ENCODE data around the gene MARCHF10. TPM values are rescaled to one million over a fixed set of nuclear protein-coding genes. Genes with fewer than 3 reads are reported as not detected.
"Not testable (repeated sequence)": the region's sequence is repeated elsewhere in the genome, so short reads cannot be mapped to it uniquely, and the experiment has no call there.

MARCHF10 gene
- total RNA-seq, 1 experiment from 2014 or later = not detected

- intact Hi-C loops (cut with micrococcal nuclease) = no loop called here
- H3F3A ChIP-seq (ENCODE audit: low read length, unreplicated experiment) = no peaks in the 10 kb centered on the region
- POLR2A ChIA-PET (ENCODE audit: unreplicated experiment) = no interaction called here
Measured at GRCh38 chr17:62832405-62832804, 24.3 kb upstream of the MARCHF10 start.

DNA sequence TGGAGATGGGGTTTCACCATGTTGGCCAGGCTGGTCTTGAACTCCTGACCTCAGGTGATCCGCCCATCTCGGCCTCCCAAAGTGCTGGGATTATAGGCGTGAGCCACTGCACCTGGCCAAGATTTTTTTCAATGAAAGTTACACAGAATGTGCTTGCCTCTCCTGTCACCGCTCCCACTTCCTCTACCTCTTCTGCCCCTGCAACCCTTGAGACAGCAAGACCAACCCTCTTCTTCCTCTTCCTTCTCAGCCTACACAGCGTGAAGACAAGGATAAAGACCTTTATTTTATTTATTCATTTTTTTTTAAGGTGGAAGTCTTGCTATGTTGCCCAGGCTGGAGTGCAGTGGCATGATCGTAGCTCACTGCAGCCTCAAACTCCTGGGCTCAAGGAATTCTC lies 23.0 kb upstream of the MARCHF10 start:
- H3K79me2 ChIP-seq (ENCODE audit: low read length); H3K27me3 ChIP-seq (ENCODE audit: low read length); H3K9me3 ChIP-seq (ENCODE audit: low read length); H2AFZ ChIP-seq (ENCODE audit: low read length); BruUV-seq (replicated peaks); POLR2A ChIA-PET (ENCODE audit: unreplicated experiment); H3K4me2 ChIP-seq (ENCODE audit: low read length); intact Hi-C loops (cut with micrococcal nuclease); H4K20me1 ChIP-seq (ENCODE audit: low read length); H3K4me3 ChIP-seq (ENCODE audit: low read length); DNase-seq; H3K27ac ChIP-seq (ENCODE audit: low read length); CTCF ChIA-PET; H3K9me2 ChIP-seq (replicated peaks; ENCODE audit: low read length); ATAC-seq; H3F3A ChIP-seq (ENCODE audit: low read length, unreplicated experiment); H3K9ac ChIP-seq (ENCODE audit: low read length); H3K36me3 ChIP-seq (ENCODE audit: low read depth, low read length): not testable (repeated sequence)
- peaks cover 13% of the 10 kb centered on the region for H3K4me1 ChIP-seq (ENCODE audit: insufficient read depth, low read length)

More at GRCh38 chr17:62832405-62832804, 24.3 kb upstream of the MARCHF10 start:
- Histone ChIP-seq H3K79me2 (ENCODE audit: low read length) (no peaks in the 10 kb centered on the region), H2AFZ (ENCODE audit: low read length) (no peak overlapping the region), H3K4me1 (ENCODE audit: insufficient read depth, low read length) (peaks cover 11% of the 10 kb centered on the region), H3K9ac (ENCODE audit: low read length) (no peak overlapping the region), H3K27ac (ENCODE audit: low read length) (no peak overlapping the region), H4K20me1 (ENCODE audit: low read length) (no peaks in the 10 kb centered on the region), H3K9me3 (ENCODE audit: low read length) (no peaks in the 10 kb centered on the region), H3K4me3 (ENCODE audit: low read length) (no peak overlapping the region), H3K36me3 (ENCODE audit: low read depth, low read length) (no peaks in the 10 kb centered on the region), H3K9me2 (replicated peaks; ENCODE audit: low read length) (no peaks in the 10 kb centered on the region), H3K27me3 (ENCODE audit: low read length) (no peaks in the 10 kb centered on the region), H3K4me2 (ENCODE audit: low read length) (no peak overlapping the region)
- no TSS peak for BruUV-seq (replicated peaks)
- DNase-seq (no peak), ATAC-seq (no peak)
- TF ChIP-seq EZH2 (IDR thresholded peaks at IDR 0.05; ENCODE audit: low read length, unreplicated experiment) (no peak), CTCF (conservative IDR thresholded peaks at IDR 0.05; ENCODE audit: low read depth, low read length) (no peak), EZH2phosphoT487 (IDR thresholded peaks at IDR 0.05; ENCODE audit: borderline replicate concordance, low read length) (no peak)
- CTCF ChIA-PET = no interaction called here

- Histone ChIP-seq H3K27me3 (ENCODE audit: low read length) (no peaks in the 10 kb centered on the region), H3K4me3 (ENCODE audit: low read length) (no peak overlapping the region), H3K9me2 (replicated peaks; ENCODE audit: low read length) (no peaks in the 10 kb centered on the region), H3F3A (ENCODE audit: low read length, unreplicated experiment) (no peaks in the 10 kb centered on the region), H3K4me2 (ENCODE audit: low read length) (peak overlapping the region; percentile 25), H4K20me1 (ENCODE audit: low read length) (no peaks in the 10 kb centered on the region), H3K27ac (ENCODE audit: low read length) (no peak overlapping the region), H3K79me2 (ENCODE audit: low read length) (no peaks in the 10 kb centered on the region), H3K9ac (ENCODE audit: low read length) (no peak overlapping the region), H3K4me1 (ENCODE audit: insufficient read depth, low read length) (peaks cover 36% of the 10 kb centered on the region), H2AFZ (ENCODE audit: low read length) (0 out of 2 replicates have a peak overlapping the region, but pooled peaks have one; percentile 10), H3K36me3 (ENCODE audit: low read depth, low read length) (no peaks in the 10 kb centered on the region), H3K9me3 (ENCODE audit: low read length) (no peaks in the 10 kb centered on the region)
- POLR2A ChIA-PET (ENCODE audit: unreplicated experiment) = no interaction called here
- DNase-seq = peak; percentile 27
- CTCF ChIA-PET = no interaction called here
- peak; percentile 25; the same call in 1 of the 2 replicates for ATAC-seq
- TF ChIP-seq CTCF (conservative IDR thresholded peaks at IDR 0.05; ENCODE audit: low read depth, low read length) (no peak), EZH2 (IDR thresholded peaks at IDR 0.05; ENCODE audit: low read length, unreplicated experiment) (no peak), EZH2phosphoT487 (IDR thresholded peaks at IDR 0.05; ENCODE audit: borderline replicate concordance, low read length) (no peak)
- no TSS peak for BruUV-seq (replicated peaks)
- intact Hi-C loops (cut with micrococcal nuclease) = no loop called here
Measured at GRCh38 chr17:62827746-62828485, 19.8 kb upstream of the MARCHF10 start.

All from PC-3 (cell line).